Activated CD8-positive, alpha-beta T cell treated with anti-CD3 and anti-CD28 coated beads, Interleukin-2, amount 10 ng/mL, durations not matched to agents 7 days and 5 days (primary cell): ENCODE measurements around the gene QKI. TPM values are rescaled to one million over a fixed set of nuclear protein-coding genes. Genes with fewer than 3 reads are reported as not detected.
"Not testable (repeated sequence)": the region's sequence is repeated elsewhere in the genome, so short reads cannot be mapped to it uniquely, and the experiment has no call there.

Experiments
- ATAC-seq: fragments of 150-1000 bp; cut with Tn5 transposase; one replicate; pipeline ENCODE4 v1.10.0; 2021; ENCODE audit warnings: moderate library complexity
- CTCF ChIA-PET: fragments of 350-600 bp; sonication (Branson Sonifier 250); formaldehyde crosslinking; loops from one replicate; lab custom pipeline; 2021; ENCODE audit warnings: antibody characterized with exemption; lab: Charles Lee
- POLR2A ChIA-PET: fragments of 350-600 bp; sonication (Branson Sonifier 250); formaldehyde crosslinking; loops from one replicate; lab custom pipeline; 2021; ENCODE audit warnings: antibody characterized with exemption; lab: Charles Lee
- DNase-seq: peaks from one replicate; pipeline ENCODE4 v3.0.0-alpha.2; 2020
- H3K27ac Mint-ChIP-seq: one replicate; pipeline ENCODE4 v1.8.0; 2021; ENCODE audit warnings: mild to moderate bottlenecking, mixed read lengths
- H3K27me3 Mint-ChIP-seq: one replicate; pipeline ENCODE4 v1.8.0; 2021; ENCODE audit warnings: low read depth, mixed read lengths
- H3K36me3 Mint-ChIP-seq: one replicate; pipeline ENCODE4 v1.8.0; 2021; ENCODE audit warnings: low read depth, mixed read lengths
- H3K4me1 Mint-ChIP-seq: one replicate; pipeline ENCODE4 v1.8.0; 2021; ENCODE audit warnings: low read depth, mixed read lengths
- H3K4me3 Mint-ChIP-seq: one replicate; pipeline ENCODE4 v1.8.0; 2021; ENCODE audit warnings: mild to moderate bottlenecking, mixed read lengths
- H3K9me3 Mint-ChIP-seq: one replicate; pipeline ENCODE4 v1.8.0; 2022; ENCODE audit warnings: mixed read lengths; ENCODE audit not compliant: insufficient read depth
- total RNA-seq, 2 experiments: library from RNA; stranded (reverse); gene quantifications; one replicate each; pipeline ENCODE4 v1.2.3, GENCODE V29; 2021

QKI gene
- total RNA-seq, 2 experiments from 2014 or later, result 55.3 to 58.6 TPM

- DNase-seq (no peak), ATAC-seq (no peak)
- H3K27me3 Mint-ChIP-seq, result no peaks in the 10 kb centered on the region
- H3K4me1 Mint-ChIP-seq, result peaks cover 6% of the 10 kb centered on the region
- H3K9me3 Mint-ChIP-seq, result no peaks in the 10 kb centered on the region
- POLR2A ChIA-PET, result no interaction called here
- CTCF ChIA-PET, result interaction anchor here (1.4 to 2.1 kb wide), 2 partner anchors 13 to 125 kb away, joined by 4 to 9 read pairs; no protein-coding TSS in a partner anchor
- no peaks in the 10 kb centered on the region for H3K36me3 Mint-ChIP-seq
- no peak overlapping the region for H3K27ac Mint-ChIP-seq
- no peak overlapping the region for H3K4me3 Mint-ChIP-seq
These were observed 15.4 kb downstream of the QKI start for GRCh38 chr6:163429858-163430448.

DNA sequence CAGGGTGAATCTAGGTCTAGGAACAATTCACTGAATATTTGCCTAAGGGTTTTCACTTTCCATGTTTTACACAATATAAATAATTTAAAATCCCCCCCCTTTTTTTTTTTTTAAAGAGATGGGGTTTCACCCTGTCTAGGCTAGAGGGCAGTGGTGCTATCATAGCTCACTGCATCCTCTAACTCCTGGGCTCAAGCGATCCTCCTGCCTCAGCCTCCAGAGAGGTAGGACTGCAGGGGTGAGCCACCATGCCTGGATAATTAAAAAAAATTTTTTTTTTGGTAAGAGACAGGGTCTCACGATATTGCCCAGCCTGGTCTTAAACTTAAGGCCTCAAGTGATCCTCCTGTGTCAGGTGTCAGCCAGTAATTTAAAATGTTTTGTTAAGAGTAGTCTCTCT, 17.8 kb downstream of the QKI start:
- H3K4me3 Mint-ChIP-seq, result no peak overlapping the region
- no peaks in the 10 kb centered on the region for H3K27me3 Mint-ChIP-seq
- CTCF ChIA-PET, result no interaction called here
- no peaks in the 10 kb centered on the region for H3K36me3 Mint-ChIP-seq
- no peaks in the 10 kb centered on the region for H3K9me3 Mint-ChIP-seq
- peaks cover 11% of the 10 kb centered on the region for H3K4me1 Mint-ChIP-seq
- DNase-seq, result no peak
- no peak overlapping the region for H3K27ac Mint-ChIP-seq
- POLR2A ChIA-PET, result no interaction called here
- no peak for ATAC-seq

- H3K27me3 Mint-ChIP-seq, CTCF ChIA-PET, DNase-seq, ATAC-seq, H3K9me3 Mint-ChIP-seq, H3K27ac Mint-ChIP-seq, H3K36me3 Mint-ChIP-seq, H3K4me3 Mint-ChIP-seq: not testable (repeated sequence)
- POLR2A ChIA-PET, result interaction anchor here (0.6 kb wide), 1 partner anchor 129 kb away, joined by 3 read pairs; no protein-coding TSS in a partner anchor
- H3K4me1 Mint-ChIP-seq, result peaks cover 15% of the 10 kb centered on the region
These were observed 19.0 kb downstream of the QKI start for GRCh38 chr6:163433486-163433885.

DNA sequence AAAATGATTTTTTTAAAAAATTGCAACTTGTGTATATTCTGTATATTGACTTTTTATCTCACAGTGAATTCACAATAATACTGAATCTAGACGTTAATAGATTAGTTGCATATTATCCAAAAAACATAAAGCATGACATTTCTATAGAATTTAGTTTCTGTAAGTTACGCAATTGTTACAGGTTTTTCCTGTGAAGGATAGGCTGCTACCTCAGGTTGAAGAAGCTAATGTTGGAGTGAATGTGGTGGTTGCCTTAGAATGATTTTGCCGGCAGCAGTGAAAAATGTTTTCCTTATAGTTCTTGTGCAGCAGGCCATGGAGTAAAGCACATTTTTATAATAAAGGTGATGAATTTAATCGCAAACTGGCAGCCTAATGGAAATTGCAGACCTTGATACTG, 20.5 kb downstream of the QKI start:
- Mint-ChIP-seq H3K27me3 (no peaks in the 10 kb centered on the region), H3K27ac (no peak overlapping the region), H3K4me3 (no peak overlapping the region), H3K9me3 (no peaks in the 10 kb centered on the region), H3K36me3 (no peaks in the 10 kb centered on the region), H3K4me1 (peaks cover 18% of the 10 kb centered on the region)
- ChIA-PET CTCF (no interaction called here), POLR2A (interaction anchor here (0.7 kb wide), 1 partner anchor 147 kb away, joined by 3 read pairs; no protein-coding TSS in a partner anchor)
- DNase-seq, result no peak
- ATAC-seq, result no peak

DNA sequence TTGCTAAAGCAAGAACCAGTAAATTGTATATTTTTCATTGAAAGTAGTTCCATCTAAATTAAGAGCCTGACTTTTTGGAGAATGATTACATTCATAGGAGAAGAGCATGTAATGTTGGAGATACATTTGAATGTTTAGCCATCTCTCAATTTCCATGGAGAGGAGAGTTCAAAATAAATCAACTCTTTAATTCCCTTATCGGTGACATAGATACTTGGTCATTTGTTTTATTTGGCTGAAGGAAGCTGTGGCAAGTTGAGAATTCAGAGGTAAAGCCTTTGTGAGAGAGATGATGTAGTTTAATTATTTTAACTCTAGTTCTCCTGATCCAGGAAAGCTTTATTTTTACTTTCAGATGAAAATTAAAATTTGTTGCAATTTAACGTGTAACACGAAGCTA, 22.3 kb downstream of the QKI start:
- Mint-ChIP-seq H3K9me3 (no peaks in the 10 kb centered on the region), H3K4me3 (no peak overlapping the region), H3K4me1 (peaks cover 24% of the 10 kb centered on the region), H3K36me3 (no peaks in the 10 kb centered on the region), H3K27ac (no peak overlapping the region), H3K27me3 (no peaks in the 10 kb centered on the region)
- no peak for ATAC-seq
- ChIA-PET CTCF (no interaction called here), POLR2A (no interaction called here)
- DNase-seq, result no peak

GRCh38 chr6:163437466-163437865, 22.9 kb downstream of the QKI start:
- ATAC-seq, result no peak
- ChIA-PET CTCF (no interaction called here), POLR2A (no interaction called here)
- Mint-ChIP-seq H3K27ac (no peak overlapping the region), H3K36me3 (no peaks in the 10 kb centered on the region), H3K27me3 (no peaks in the 10 kb centered on the region), H3K9me3 (no peaks in the 10 kb centered on the region), H3K4me1 (peaks cover 28% of the 10 kb centered on the region), H3K4me3 (no peak overlapping the region)
- DNase-seq, result no peak

DNA sequence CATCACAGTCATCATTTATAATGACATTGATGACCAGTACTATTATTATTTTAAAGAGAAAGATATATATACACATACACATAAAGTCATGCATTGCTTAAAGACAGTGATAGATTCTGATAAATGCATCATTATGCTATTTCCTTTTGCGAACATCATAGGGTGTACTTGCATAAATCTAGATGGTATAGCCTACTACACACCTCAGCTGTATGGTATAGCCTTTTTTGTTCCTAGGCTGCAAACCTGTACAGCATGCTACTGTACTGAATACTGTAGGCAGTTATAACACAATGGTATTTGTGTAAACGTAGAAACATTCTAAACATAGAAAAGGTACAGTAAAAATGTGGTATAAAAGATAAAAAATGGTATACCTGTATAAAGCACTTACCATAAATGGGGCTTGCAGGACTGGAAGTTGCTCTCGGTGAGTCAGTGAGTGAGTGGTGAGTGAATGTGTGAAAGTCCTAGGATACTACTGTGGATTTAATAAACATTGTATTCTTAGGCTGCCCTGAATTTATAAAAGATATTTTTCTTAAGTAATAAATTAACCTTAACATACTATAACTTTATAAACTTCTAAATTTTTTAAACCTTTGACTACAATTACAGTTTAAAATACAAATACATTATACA, 23.9 kb downstream of the QKI start:
- ATAC-seq, result no peak

DNA sequence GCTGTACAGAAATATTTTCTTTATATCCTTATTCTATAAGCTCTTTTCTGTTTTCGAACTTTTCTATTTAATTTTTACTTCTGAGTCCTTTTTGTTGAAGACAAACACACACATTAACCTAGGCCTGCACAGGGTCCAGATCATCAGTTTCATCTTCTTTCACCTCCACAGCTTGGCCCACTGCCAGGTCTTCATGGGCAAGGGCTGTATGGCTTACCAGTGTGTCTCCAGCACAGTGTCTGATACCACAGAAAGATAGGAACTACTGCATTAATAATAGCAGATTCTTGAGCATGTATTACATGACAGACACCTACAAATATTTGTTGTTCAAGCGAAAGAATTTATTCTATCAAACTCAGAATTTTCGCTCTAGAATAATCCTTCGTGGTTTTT, 24.4 kb downstream of the QKI start:
- Mint-ChIP-seq H3K27me3 (no peaks in the 10 kb centered on the region), H3K4me1 (peaks cover 27% of the 10 kb centered on the region), H3K36me3 (no peaks in the 10 kb centered on the region), H3K9me3 (no peaks in the 10 kb centered on the region), H3K27ac (no peak overlapping the region), H3K4me3 (no peak overlapping the region)
- ATAC-seq (no peak), DNase-seq (no peak)
- POLR2A ChIA-PET, result no interaction called here
- CTCF ChIA-PET, result no interaction called here

More for the DNA sequence above, 23.9 kb downstream of the QKI start:
- Mint-ChIP-seq H3K27ac (no peak overlapping the region), H3K4me1 (peaks cover 29% of the 10 kb centered on the region), H3K4me3 (no peak overlapping the region), H3K36me3 (no peaks in the 10 kb centered on the region), H3K9me3 (no peaks in the 10 kb centered on the region), H3K27me3 (no peaks in the 10 kb centered on the region)
- no peak for DNase-seq
- ChIA-PET POLR2A (no interaction called here), CTCF (no interaction called here)

- H3K27ac Mint-ChIP-seq, POLR2A ChIA-PET, H3K9me3 Mint-ChIP-seq, ATAC-seq, DNase-seq, H3K36me3 Mint-ChIP-seq, H3K27me3 Mint-ChIP-seq, H3K4me3 Mint-ChIP-seq: not testable (repeated sequence)
- H3K4me1 Mint-ChIP-seq, result peaks cover 27% of the 10 kb centered on the region
- CTCF ChIA-PET, result interaction anchor here (1.4 kb wide), 1 partner anchor 11 kb away, joined by 3 read pairs; no protein-coding TSS in a partner anchor
These were observed 24.9 kb downstream of the QKI start for GRCh38 chr6:163439390-163439789.

DNA sequence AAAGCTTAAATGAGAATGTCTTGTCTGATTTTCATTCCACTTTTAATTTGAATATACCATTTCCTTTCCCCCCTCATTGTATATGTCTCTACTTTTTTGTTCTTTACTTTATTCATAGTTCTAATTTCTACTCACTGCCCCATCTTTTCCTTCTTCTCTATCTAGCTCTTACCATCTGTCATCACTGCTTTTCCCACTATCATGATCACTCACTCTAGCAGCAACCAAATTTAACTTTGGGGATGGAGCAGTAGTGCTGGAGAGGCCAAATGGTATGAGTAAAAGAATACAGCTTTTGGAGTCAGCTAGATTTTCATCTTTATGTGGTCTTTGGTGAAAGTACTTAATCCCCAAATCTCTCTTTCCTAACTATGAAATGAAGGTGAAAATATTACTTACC, 25.5 kb downstream of the QKI start:
- H3K4me1 Mint-ChIP-seq, result peaks cover 27% of the 10 kb centered on the region
- H3K9me3 Mint-ChIP-seq, result no peaks in the 10 kb centered on the region
- no peak overlapping the region for H3K27ac Mint-ChIP-seq
- ChIA-PET CTCF (interaction anchor here (1.4 kb wide), 1 partner anchor 10 kb away, joined by 3 read pairs; no protein-coding TSS in a partner anchor), POLR2A (no interaction called here)
- no peak for ATAC-seq
- H3K4me3 Mint-ChIP-seq, result no peak overlapping the region
- DNase-seq, result no peak
- H3K27me3 Mint-ChIP-seq, result no peaks in the 10 kb centered on the region
- H3K36me3 Mint-ChIP-seq, result no peaks in the 10 kb centered on the region

GRCh38 chr6:163442336-163442735, 27.8 kb downstream of the QKI start:
- CTCF ChIA-PET, result no interaction called here
- ATAC-seq, result no peak
- peaks cover 22% of the 10 kb centered on the region for H3K4me1 Mint-ChIP-seq

DNA sequence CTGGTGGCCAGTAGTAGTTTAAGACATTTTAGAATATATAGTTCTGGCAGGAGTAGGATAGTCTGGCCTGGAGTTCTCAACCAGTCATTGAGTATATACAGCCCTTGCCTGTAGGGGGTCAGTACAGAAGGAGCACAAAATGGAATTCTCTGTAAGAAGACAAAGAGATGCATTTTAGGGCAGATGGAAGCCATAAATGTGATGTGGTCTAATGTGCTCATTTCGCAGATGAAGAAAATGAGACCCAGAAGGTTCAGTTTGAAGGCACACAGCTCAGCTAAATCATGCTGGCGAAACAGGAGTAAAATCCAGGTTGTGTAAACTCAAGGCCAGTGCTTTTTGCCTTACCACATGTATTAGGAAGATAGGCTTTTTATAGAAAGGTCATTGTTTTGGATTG, 29.6 kb downstream of the QKI start:
- Mint-ChIP-seq H3K4me1 (peaks cover 14% of the 10 kb centered on the region), H3K36me3 (no peaks in the 10 kb centered on the region), H3K9me3 (no peaks in the 10 kb centered on the region), H3K27me3 (no peaks in the 10 kb centered on the region), H3K27ac (no peak overlapping the region), H3K4me3 (no peak overlapping the region)
- POLR2A ChIA-PET, result interaction anchor here (1.2 kb wide), 1 partner anchor 16 kb away, joined by 4 read pairs; no protein-coding TSS in a partner anchor
- CTCF ChIA-PET, result no interaction called here
- ATAC-seq, result no peak
- DNase-seq, result no peak

More at GRCh38 chr6:163442336-163442735, 27.8 kb downstream of the QKI start:
- no peaks in the 10 kb centered on the region for H3K27me3 Mint-ChIP-seq
- no peak for DNase-seq
- no peaks in the 10 kb centered on the region for H3K9me3 Mint-ChIP-seq
- POLR2A ChIA-PET, result no interaction called here
- no peaks in the 10 kb centered on the region for H3K36me3 Mint-ChIP-seq
- H3K27ac Mint-ChIP-seq, result no peak overlapping the region
- H3K4me3 Mint-ChIP-seq, result no peak overlapping the region
